Astrocyte (in vitro differentiated cells and primary cell): Measurements from ENCODE around the gene PLAC1.

Experiments
- EZH2 ChIP-seq: IDR thresholded peaks from 2 replicates; pipeline ENCODE4 v1.6.1; 2012; ENCODE audit warnings: mild to moderate bottlenecking, low read length, inconsistent platforms; ENCODE audit not compliant: insufficient read depth
- TF ChIP-seq, protein P1 (sequence below): IDR thresholded peaks from 2 replicates; pipeline ENCODE4 v1.5.1; 2011; ENCODE audit warnings: low read depth, mild to moderate bottlenecking, inconsistent platforms, low read length, moderate library complexity; ENCODE audit not compliant: insufficient read depth

DNA sequence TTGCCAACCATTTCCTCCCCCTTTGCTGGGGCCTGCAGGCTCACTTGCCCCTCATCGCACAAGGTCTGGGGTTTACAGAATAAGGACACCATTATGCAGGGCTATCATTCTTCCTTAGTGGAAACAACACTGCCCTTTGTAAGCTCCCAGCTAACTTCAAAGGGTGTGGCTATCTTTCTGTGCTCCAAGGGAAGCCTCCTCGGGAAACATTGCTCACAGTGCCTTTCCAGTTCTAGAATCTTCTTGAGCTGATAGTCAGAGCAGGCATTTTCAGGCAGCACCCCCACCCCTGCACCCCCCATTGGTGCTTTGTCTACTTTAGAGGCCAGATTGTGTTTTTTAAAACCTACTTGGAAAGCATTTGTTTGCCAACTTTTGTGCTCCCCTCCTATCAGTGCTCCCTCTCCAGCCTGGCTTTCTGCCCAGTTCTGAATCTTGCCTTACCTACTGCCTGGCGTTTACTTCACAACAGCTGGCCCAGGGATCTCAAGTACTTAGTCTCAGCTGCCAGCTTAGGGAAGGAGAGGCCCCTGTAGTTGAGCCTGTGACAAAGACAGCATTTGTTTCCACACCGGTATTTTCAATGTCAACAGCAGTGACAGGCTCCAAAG is 53.5 kb downstream of the PLAC1 start:
- TF ChIP-seq, protein P1, sequence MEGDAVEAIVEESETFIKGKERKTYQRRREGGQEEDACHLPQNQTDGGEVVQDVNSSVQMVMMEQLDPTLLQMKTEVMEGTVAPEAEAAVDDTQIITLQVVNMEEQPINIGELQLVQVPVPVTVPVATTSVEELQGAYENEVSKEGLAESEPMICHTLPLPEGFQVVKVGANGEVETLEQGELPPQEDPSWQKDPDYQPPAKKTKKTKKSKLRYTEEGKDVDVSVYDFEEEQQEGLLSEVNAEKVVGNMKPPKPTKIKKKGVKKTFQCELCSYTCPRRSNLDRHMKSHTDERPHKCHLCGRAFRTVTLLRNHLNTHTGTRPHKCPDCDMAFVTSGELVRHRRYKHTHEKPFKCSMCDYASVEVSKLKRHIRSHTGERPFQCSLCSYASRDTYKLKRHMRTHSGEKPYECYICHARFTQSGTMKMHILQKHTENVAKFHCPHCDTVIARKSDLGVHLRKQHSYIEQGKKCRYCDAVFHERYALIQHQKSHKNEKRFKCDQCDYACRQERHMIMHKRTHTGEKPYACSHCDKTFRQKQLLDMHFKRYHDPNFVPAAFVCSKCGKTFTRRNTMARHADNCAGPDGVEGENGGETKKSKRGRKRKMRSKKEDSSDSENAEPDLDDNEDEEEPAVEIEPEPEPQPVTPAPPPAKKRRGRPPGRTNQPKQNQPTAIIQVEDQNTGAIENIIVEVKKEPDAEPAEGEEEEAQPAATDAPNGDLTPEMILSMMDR = no peak
- TF ChIP-seq EZH2 = no peak
